ENCODE measurements around the gene NPHP4.

DNA sequence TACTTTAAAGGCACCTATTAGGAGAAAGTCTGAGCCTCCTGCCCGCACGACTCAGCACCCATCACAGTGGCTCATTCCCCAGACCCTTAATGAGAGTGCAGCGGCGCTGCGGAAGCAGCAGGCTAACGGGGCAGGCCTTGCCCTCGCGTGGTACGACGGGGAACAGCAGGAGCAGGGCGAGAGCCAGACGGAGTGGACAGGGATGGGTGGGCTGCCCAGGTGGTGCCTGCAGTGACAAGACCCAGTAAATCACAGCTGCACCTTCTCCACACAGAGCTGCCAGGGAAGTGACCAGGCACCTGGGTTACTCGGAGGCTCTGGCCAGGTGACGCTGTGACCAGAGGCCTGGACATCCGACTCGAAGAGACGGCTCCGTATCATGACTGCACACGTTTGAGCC lies 131.9 kb downstream of the NPHP4 start:
- TF ChIP-seq CEBPB (tag; IDR thresholded peaks at IDR 0.05) (no peak), SMAD3 (CRISPR knock-in tag; conservative IDR thresholded peaks at IDR 0.05) (no peak), PML (IDR thresholded peaks at IDR 0.05; ENCODE audit: low read length) (no peak), ZFX (CRISPR knock-in tag; IDR thresholded peaks at IDR 0.05) (no peak), ZNF232 (CRISPR knock-in tag; IDR thresholded peaks at IDR 0.05) (no peak), KLF10 (CRISPR knock-in tag; IDR thresholded peaks at IDR 0.05) (no peak)
- TF ChIP-seq, protein P1, sequence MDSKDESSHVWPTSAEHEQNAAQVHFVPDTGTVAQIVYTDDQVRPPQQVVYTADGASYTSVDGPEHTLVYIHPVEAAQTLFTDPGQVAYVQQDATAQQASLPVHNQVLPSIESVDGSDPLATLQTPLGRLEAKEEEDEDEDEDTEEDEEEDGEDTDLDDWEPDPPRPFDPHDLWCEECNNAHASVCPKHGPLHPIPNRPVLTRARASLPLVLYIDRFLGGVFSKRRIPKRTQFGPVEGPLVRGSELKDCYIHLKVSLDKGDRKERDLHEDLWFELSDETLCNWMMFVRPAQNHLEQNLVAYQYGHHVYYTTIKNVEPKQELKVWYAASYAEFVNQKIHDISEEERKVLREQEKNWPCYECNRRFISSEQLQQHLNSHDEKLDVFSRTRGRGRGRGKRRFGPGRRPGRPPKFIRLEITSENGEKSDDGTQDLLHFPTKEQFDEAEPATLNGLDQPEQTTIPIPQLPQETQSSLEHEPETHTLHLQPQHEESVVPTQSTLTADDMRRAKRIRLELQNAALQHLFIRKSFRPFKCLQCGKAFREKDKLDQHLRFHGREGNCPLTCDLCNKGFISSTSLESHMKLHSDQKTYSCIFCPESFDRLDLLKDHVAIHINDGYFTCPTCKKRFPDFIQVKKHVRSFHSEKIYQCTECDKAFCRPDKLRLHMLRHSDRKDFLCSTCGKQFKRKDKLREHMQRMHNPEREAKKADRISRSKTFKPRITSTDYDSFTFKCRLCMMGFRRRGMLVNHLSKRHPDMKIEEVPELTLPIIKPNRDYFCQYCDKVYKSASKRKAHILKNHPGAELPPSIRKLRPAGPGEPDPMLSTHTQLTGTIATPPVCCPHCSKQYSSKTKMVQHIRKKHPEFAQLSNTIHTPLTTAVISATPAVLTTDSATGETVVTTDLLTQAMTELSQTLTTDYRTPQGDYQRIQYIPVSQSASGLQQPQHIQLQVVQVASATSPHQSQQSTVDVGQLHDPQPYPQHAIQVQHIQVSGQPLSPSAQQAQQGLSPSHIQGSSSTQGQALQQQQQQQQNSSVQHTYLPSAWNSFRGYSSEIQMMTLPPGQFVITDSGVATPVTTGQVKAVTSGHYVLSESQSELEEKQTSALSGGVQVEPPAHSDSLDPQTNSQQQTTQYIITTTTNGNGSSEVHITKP (IDR thresholded peaks at IDR 0.05; ENCODE audit: partially characterized antibody): no peak
- TF ChIP-seq, protein P2, sequence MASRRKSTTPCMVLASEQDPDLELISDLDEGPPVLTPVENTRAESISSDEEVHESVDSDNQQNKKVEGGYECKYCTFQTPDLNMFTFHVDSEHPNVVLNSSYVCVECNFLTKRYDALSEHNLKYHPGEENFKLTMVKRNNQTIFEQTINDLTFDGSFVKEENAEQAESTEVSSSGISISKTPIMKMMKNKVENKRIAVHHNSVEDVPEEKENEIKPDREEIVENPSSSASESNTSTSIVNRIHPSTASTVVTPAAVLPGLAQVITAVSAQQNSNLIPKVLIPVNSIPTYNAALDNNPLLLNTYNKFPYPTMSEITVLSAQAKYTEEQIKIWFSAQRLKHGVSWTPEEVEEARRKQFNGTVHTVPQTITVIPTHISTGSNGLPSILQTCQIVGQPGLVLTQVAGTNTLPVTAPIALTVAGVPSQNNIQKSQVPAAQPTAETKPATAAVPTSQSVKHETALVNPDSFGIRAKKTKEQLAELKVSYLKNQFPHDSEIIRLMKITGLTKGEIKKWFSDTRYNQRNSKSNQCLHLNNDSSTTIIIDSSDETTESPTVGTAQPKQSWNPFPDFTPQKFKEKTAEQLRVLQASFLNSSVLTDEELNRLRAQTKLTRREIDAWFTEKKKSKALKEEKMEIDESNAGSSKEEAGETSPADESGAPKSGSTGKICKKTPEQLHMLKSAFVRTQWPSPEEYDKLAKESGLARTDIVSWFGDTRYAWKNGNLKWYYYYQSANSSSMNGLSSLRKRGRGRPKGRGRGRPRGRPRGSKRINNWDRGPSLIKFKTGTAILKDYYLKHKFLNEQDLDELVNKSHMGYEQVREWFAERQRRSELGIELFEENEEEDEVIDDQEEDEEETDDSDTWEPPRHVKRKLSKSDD (conservative IDR thresholded peaks at IDR 0.05; ENCODE audit: low read length): no peak
- TF ChIP-seq, protein P3, sequence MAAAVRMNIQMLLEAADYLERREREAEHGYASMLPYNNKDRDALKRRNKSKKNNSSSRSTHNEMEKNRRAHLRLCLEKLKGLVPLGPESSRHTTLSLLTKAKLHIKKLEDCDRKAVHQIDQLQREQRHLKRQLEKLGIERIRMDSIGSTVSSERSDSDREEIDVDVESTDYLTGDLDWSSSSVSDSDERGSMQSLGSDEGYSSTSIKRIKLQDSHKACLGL (CRISPR knock-in tag; IDR thresholded peaks at IDR 0.05; ENCODE audit: borderline replicate concordance, poor library complexity, severe bottlenecking): no peak
- TF ChIP-seq, protein P4, sequence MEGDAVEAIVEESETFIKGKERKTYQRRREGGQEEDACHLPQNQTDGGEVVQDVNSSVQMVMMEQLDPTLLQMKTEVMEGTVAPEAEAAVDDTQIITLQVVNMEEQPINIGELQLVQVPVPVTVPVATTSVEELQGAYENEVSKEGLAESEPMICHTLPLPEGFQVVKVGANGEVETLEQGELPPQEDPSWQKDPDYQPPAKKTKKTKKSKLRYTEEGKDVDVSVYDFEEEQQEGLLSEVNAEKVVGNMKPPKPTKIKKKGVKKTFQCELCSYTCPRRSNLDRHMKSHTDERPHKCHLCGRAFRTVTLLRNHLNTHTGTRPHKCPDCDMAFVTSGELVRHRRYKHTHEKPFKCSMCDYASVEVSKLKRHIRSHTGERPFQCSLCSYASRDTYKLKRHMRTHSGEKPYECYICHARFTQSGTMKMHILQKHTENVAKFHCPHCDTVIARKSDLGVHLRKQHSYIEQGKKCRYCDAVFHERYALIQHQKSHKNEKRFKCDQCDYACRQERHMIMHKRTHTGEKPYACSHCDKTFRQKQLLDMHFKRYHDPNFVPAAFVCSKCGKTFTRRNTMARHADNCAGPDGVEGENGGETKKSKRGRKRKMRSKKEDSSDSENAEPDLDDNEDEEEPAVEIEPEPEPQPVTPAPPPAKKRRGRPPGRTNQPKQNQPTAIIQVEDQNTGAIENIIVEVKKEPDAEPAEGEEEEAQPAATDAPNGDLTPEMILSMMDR (IDR thresholded peaks at IDR 0.05 in 2 of 3, conservative IDR thresholded peaks at IDR 0.05 in 1 of 3; ENCODE audit: insufficient read depth in 2 of 3, low read depth in 1 of 3, low read length in 3 of 3): no peak
